Measurements from ENCODE around the gene PPIP5K2. TPM values are rescaled to one million over a fixed set of nuclear protein-coding genes. Genes with fewer than 3 reads are reported as not detected.
A peak's percentile ranks its signal among the peaks of the same experiment; 100 is the strongest.

PPIP5K2 gene
- total RNA-seq, 1 donor from 2014 or later, result 20.3 TPM

DNA sequence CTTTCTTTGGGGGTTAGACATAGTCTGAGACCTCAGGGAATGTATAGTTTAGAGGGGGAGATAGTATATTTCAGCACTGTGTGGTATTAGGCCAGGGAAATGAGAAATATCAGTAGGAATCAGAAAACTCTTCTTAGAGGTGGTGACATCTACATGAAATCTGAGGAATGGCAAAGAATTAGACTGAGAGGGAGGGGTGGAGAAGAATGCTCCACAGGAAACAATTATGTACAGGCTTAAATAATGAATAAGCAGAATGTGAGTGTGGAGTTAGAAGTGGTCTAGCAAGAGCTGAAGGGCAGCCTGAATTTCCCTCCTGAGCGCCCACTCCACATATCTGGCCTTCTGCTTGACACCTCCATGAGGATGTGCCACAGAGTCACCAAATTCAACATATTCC lies 134.8 kb downstream of the PPIP5K2 start:
- no peak overlapping the region for H3K4me3 ChIP-seq (ENCODE audit: low read depth, low read length)
- DNase-seq (ENCODE audit: low read depth) (no peak), FAIRE-seq (no peak)
- TF ChIP-seq, protein P1, sequence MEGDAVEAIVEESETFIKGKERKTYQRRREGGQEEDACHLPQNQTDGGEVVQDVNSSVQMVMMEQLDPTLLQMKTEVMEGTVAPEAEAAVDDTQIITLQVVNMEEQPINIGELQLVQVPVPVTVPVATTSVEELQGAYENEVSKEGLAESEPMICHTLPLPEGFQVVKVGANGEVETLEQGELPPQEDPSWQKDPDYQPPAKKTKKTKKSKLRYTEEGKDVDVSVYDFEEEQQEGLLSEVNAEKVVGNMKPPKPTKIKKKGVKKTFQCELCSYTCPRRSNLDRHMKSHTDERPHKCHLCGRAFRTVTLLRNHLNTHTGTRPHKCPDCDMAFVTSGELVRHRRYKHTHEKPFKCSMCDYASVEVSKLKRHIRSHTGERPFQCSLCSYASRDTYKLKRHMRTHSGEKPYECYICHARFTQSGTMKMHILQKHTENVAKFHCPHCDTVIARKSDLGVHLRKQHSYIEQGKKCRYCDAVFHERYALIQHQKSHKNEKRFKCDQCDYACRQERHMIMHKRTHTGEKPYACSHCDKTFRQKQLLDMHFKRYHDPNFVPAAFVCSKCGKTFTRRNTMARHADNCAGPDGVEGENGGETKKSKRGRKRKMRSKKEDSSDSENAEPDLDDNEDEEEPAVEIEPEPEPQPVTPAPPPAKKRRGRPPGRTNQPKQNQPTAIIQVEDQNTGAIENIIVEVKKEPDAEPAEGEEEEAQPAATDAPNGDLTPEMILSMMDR (IDR thresholded peaks at IDR 0.05; ENCODE audit: insufficient read depth, low read length, severe bottlenecking), result no peak
- H3K36me3 ChIP-seq (ENCODE audit: control insufficient read depth, insufficient read depth, low read length), result no peaks in the 10 kb centered on the region
- no peaks in the 10 kb centered on the region for H3K27me3 ChIP-seq (ENCODE audit: control insufficient read depth, insufficient read depth, low read length)

DNA sequence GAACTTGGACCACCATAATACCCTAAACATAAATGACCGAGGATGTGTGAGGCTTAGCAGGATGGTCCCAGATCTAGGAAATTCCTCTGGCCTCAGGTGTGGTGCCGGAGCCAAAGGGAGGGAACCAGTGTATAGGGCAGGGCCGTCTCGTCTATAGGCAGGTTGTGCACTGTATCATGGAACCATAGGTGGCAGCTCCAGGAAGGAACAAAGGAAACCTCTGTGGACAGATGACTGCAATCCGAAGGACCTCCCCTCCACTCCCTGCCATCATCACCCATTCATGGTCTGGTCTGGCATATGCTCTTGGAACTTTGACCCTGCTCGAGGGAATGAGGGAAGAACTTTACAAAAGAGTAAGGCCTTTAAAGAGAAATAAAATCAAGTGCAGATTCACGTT lies 135.6 kb downstream of the PPIP5K2 start:
- FAIRE-seq (no peak), DNase-seq (ENCODE audit: low read depth) (no peak)
- Histone ChIP-seq H3K4me3 (ENCODE audit: low read depth, low read length) (no peak overlapping the region), H3K27me3 (ENCODE audit: control insufficient read depth, insufficient read depth, low read length) (no peaks in the 10 kb centered on the region), H3K36me3 (ENCODE audit: control insufficient read depth, insufficient read depth, low read length) (no peaks in the 10 kb centered on the region)
- TF ChIP-seq, protein P1 (IDR thresholded peaks at IDR 0.05; ENCODE audit: insufficient read depth, low read length, severe bottlenecking), result no peak

DNA sequence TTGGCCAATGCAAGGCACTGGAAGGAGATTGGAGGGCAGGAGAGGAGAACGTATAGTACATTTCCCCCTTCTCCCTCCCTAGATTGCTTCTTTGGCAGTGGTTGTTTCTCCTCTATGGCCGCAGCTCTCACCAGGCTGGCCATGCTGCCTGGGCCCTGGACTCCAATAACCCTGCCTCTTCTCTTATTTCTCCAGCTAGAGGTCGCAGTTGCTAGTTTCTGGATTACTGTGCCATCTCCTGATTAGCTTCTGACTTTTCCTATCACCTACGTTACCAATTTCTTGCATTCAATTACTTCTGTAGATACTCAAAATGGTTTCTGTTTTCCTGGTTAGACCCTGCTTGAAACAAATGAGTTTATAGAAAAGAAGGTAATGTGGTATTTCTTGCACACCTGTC lies 136.1 kb downstream of the PPIP5K2 start:
- FAIRE-seq (no peak), DNase-seq (ENCODE audit: low read depth) (no peak)
- TF ChIP-seq, protein P1 (IDR thresholded peaks at IDR 0.05; ENCODE audit: insufficient read depth, low read length, severe bottlenecking), result peak; percentile 10
- Histone ChIP-seq H3K27me3 (ENCODE audit: control insufficient read depth, insufficient read depth, low read length) (no peaks in the 10 kb centered on the region), H3K36me3 (ENCODE audit: control insufficient read depth, insufficient read depth, low read length) (no peaks in the 10 kb centered on the region), H3K4me3 (ENCODE audit: low read depth, low read length) (no peak overlapping the region)

DNA sequence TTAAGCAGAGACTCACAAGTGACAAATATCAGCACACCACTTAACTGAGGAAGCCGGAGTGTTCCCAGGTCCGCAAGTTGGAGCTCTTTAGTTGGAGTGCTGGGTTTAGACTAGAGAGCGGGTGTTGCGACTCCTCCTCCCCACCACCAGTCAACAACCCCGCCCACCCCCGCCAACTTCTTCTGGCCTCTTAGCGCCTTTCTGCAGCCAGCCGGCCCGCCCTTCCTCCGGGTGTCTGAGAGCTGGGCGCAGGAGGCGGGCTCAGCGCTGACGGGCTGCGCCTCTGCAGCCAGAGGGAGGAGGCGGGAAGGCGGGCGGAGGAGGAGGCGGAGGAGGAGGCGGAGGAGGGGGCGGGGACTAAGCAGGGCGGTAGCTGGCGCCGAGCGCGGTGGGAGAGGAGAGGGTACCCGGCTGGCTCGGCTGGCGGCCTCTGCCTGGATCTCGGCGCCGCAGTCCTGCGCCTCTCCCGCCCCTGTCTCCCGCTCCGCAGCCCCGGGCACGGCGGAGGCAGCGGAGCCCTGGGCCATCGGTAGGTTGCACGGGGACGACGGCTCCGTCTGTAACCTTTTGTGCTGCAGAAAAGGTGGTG lies 138.4 kb downstream of the PPIP5K2 start, which contains the start of gene MACIR:
Gene MACIR, plus strand, starts transcription at position 396 of the 589 bp plus-strand sequence. CDS start 17,157 bp downstream, outside the sequence.
- Histone ChIP-seq H3K36me3 (ENCODE audit: control insufficient read depth, insufficient read depth, low read length) (no peaks in the 10 kb centered on the region), H3K4me3 (ENCODE audit: low read depth, low read length) (peak within 1 kb of the TSS; percentile 95), H3K27me3 (ENCODE audit: control insufficient read depth, insufficient read depth, low read length) (no peaks in the 10 kb centered on the region)
- FAIRE-seq (no peak), DNase-seq (ENCODE audit: low read depth) (peak; percentile 91)
- TF ChIP-seq, protein P1 (IDR thresholded peaks at IDR 0.05; ENCODE audit: insufficient read depth, low read length, severe bottlenecking), result no peak

DNA sequence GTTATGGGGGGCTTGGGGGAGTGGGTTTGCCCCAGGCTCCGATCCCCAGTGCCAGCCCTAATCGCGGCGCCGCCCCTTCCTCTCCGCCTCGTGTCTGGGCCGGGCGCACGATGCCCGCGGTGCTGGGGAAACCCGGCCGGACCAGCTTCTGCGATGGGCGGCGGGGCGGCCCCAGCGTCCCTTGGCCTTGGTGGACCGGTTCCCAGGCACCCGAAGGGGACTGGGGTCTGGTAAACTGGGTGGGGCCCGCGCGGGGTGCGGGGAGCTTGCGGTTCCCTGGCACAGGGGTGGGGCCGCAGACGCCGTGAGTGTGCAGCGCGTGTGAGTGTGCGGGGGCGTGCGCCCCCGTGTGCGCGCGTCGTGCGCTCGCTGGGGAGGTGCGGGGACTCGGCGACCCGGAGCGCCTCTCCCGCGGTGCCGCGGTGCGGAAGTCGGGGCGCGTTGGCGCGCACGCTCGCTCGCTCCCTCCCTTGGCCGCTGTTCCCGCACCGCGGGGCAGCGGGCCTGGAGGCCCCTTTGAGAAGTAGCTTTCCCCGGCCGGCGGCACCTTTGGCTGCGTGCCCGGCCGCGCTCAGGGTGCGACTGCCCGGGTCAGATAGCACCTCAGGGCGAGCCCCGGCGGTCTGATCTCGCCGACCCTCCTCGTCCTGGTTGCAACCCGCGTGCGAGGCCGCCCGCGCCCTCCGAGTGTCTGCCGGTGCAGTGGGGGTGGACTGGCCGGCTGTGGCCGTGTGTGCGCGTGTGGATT lies 139.0 kb downstream of the PPIP5K2 start:
- H3K36me3 ChIP-seq (ENCODE audit: control insufficient read depth, insufficient read depth, low read length), result no peaks in the 10 kb centered on the region
- DNase-seq (ENCODE audit: low read depth) (peak; percentile 10), FAIRE-seq (no peak)
- H3K27me3 ChIP-seq (ENCODE audit: control insufficient read depth, insufficient read depth, low read length), result no peaks in the 10 kb centered on the region
- TF ChIP-seq, protein P1 (IDR thresholded peaks at IDR 0.05; ENCODE audit: insufficient read depth, low read length, severe bottlenecking), result no peak
- peak overlapping the region; percentile 95 for H3K4me3 ChIP-seq (ENCODE audit: low read depth, low read length)
